Measurements from ENCODE around the gene LRP8. TPM values are rescaled to one million over a fixed set of nuclear protein-coding genes. Genes with fewer than 3 reads are reported as not detected.

LRP8 gene
- total RNA-seq (2022; extraction: Qiagen RNA extraction): 29.3 to 38.9 TPM (median 35.6 TPM) in 5 replicates

DNA sequence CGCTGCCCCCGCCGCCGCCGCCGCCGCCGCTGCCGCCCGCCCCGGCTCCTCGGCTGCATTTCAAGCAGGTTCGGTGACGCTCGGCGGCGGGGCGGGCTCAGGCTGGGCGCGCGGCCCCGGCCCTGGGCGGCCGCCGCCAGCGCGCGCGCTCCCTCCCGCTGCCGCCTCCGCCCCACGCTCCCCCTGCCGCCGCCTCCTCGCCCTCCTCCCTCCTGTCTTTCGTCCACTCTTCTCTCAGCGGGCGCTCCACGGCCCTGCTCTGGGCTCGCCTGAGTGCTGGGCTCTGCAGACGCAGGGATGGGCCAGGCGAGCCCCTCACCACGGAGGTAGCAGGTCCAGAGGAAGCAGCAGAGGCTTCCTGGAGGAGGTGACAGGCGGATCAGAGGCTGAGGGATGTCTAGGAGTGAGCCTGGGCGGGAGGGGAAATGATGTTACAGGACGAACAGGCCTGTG is at the start of gene LRP8:
Gene LRP8 (minus strand): TSS at position 62 of the 453 bp plus-strand sequence. CDS start 158 bp downstream, outside the sequence.

DNA sequence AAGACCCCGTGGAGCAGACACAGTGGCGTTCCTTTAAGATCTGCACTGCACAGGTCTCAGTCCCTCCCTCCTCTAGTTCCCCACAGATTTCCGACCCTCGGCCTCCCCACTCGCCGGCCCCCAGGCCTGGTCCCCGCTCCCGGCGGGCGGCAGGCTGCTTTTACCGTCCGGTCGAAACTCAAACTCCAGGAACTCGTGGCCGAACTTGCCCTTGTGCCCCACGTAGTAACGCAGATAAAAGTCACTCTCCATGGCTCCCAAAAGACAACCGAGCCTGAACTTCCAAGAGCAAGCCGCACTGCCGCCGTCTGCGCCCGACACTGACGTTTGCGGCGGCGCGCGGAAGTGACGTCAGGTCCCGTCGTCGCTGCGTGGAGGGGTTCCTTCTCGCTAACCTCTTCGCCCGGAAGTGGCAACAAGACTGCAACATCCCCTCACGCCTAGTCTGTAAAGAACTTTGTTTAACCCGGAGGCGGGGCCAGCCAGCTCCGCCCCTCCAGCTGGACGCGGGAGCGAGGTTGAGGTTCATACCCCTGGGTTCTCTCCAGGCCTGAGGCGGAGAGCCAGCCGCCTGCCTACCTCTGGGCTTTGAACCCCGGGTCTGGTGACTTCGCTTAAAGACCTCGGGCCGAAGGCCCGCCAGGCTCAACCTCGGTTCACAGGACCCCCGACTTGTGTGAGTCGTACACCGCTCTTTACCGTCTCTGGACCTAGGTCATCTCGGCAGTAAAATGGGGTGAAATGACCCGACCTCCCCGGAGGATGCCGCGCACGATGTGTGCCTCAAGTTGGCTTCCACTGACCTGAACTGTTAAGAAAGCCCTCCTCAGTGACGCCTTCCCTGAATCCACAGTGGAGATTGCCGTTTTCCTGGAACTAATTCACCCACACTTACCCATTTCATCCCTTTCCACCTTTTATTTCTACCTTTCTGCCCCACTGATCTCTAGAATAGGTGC is 89.4 kb downstream of the LRP8 start, which contains the start of gene MAGOH:
Gene MAGOH (minus strand): TSS at position 322 of the 959 bp plus-strand sequence. CDS start 70 bp downstream, at position 252.

GRCh38 chr1:53220171-53220961 is 107.5 kb downstream of the LRP8 start, which contains the start of gene CZIB:
Gene CZIB (minus strand): TSS chr1:53220634. CDS start chr1:53220575, 59 bp downstream.

GRCh38 chr1:53196485-53197290 is 131.2 kb downstream of the LRP8 start, which contains the start of gene CPT2:
Gene CPT2 (plus strand): TSS chr1:53196824. CDS start chr1:53196944, 120 bp downstream.

Other genes with a start within 250 kb of the LRP8 start
- gene SLC1A7, start 185.4 kb downstream of the LRP8 start, total RNA-seq (2022; extraction: Qiagen RNA extraction): 0.05 TPM in 2 of 5 replicates, not detected in the others
- gene CPT2, start 131.2 kb downstream of the LRP8 start, total RNA-seq (2022; extraction: Qiagen RNA extraction): 9.3 to 10.1 TPM (median 9.5 TPM) in 5 replicates
- 27.4 to 34.2 TPM (median 33.0 TPM) in 5 replicates for gene CZIB, start 107.4 kb downstream of the LRP8 start, total RNA-seq (2022; extraction: Qiagen RNA extraction)
- 61.9 to 86.2 TPM (median 66.2 TPM) in 5 replicates for gene MAGOH, start 89.6 kb downstream of the LRP8 start, total RNA-seq (2022; extraction: Qiagen RNA extraction)
- gene DMRTB1, start 131.3 kb upstream of the LRP8 start, total RNA-seq (2022; extraction: Qiagen RNA extraction): not detected in 5 replicates